ENCODE measurements around the gene MTHFD2. TPM values are rescaled to one million over a fixed set of nuclear protein-coding genes. Genes with fewer than 3 reads are reported as not detected.

MTHFD2 gene
- total RNA-seq, 1 donor from 2014 or later, result 62.2 TPM

DNA sequence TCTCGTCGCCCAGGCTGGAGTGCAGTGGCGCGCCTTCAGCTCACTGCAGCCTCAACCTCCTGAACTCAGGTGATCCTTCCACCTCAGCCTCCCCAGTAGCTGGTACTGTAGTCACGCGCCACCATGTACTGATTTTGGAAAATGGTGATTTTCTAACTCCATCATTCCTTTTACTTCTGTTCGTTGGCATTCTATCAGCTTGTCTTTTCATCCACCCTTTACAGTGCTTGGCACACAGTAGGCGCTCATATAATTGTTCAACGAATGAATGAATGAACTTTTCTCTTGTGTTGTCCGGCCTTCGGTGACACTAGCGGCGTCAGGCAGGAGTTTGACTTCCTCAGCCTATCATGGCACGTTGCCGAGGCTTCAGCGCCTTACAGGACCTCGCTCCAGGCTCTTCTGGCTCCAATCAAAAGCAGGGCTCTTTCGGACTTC lies 373 bp upstream of the MTHFD2 start:
- intact Hi-C loops (cut with DNase I), result no loop called here
- H3K27ac ChIP-seq, result peak overlapping the region; percentile 94
- H3K4me1 ChIP-seq, result peaks cover 13% of the 10 kb centered on the region
- no peaks in the 10 kb centered on the region for H3K27me3 ChIP-seq
- DNase-seq (no peak), ATAC-seq (no peak)
- peak overlapping the region; percentile 87 for H3K4me3 ChIP-seq
- H3K36me3 ChIP-seq, result peaks cover 5% of the 10 kb centered on the region
- TF ChIP-seq, protein P1, sequence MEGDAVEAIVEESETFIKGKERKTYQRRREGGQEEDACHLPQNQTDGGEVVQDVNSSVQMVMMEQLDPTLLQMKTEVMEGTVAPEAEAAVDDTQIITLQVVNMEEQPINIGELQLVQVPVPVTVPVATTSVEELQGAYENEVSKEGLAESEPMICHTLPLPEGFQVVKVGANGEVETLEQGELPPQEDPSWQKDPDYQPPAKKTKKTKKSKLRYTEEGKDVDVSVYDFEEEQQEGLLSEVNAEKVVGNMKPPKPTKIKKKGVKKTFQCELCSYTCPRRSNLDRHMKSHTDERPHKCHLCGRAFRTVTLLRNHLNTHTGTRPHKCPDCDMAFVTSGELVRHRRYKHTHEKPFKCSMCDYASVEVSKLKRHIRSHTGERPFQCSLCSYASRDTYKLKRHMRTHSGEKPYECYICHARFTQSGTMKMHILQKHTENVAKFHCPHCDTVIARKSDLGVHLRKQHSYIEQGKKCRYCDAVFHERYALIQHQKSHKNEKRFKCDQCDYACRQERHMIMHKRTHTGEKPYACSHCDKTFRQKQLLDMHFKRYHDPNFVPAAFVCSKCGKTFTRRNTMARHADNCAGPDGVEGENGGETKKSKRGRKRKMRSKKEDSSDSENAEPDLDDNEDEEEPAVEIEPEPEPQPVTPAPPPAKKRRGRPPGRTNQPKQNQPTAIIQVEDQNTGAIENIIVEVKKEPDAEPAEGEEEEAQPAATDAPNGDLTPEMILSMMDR (IDR thresholded peaks at IDR 0.05), result no peak
- no peaks in the 10 kb centered on the region for H3K9me3 ChIP-seq

DNA sequence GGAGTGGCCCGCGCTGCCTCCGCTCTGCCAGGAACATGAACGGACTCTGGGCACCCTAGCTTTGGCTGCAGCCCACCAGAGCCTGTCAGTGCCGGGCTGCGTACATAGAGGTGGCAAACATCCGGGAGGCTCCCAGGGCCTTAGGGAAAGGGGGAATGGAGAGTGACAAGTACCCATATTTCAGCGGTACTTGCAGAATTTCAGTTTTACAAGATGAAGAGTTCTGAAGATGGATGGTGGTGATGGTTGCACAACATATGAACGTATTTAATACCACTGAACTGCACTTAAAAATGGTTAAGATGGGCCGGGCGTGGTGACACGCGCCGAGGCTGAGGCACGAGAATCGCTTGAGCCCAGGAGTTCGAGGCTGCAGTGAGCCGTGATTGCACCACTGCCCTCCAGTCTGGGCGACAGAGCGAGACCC lies 873 bp downstream of the MTHFD2 start:
- no peak for DNase-seq

DNA sequence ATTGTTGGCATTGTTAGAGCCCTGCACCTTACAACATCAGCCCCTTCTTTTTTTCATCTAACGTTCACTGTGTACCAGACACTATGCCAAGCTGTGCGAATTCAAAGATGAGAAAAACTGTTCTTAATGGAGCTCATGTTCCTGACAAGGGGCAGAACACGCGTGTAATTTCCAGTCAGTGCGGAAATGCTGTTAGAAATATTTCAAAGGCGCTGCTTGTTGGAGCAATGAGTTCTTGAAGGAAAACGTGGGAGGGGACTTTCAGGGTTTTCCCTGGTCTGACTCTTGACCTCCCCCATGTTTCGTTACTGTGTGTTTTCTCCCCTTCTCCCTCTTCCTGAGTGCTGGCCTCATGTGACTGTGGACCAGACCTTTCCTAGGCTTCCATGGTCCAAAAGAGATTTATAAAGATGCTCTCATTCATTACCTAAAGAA lies 1.5 kb downstream of the MTHFD2 start:
- Histone ChIP-seq H3K27ac (peak overlapping the region; percentile 94), H3K36me3 (peaks cover 5% of the 10 kb centered on the region), H3K4me3 (peak overlapping the region; percentile 87), H3K9me3 (no peaks in the 10 kb centered on the region), H3K4me1 (peaks cover 13% of the 10 kb centered on the region), H3K27me3 (no peaks in the 10 kb centered on the region)
- ATAC-seq, result no peak
- DNase-seq, result no peak
- intact Hi-C loops (cut with DNase I), result no loop called here
- TF ChIP-seq, protein P1 (IDR thresholded peaks at IDR 0.05), result no peak

More for the DNA sequence above, 873 bp downstream of the MTHFD2 start:
- H3K36me3 ChIP-seq, result peaks cover 5% of the 10 kb centered on the region
- intact Hi-C loops (cut with DNase I), result no loop called here
- H3K4me3 ChIP-seq, result peak overlapping the region; percentile 87
- H3K27me3 ChIP-seq, result no peaks in the 10 kb centered on the region
- ATAC-seq, result no peak
- H3K27ac ChIP-seq, result peak overlapping the region; percentile 94
- H3K9me3 ChIP-seq, result no peaks in the 10 kb centered on the region
- H3K4me1 ChIP-seq, result peaks cover 13% of the 10 kb centered on the region
- TF ChIP-seq, protein P1 (IDR thresholded peaks at IDR 0.05), result no peak

DNA sequence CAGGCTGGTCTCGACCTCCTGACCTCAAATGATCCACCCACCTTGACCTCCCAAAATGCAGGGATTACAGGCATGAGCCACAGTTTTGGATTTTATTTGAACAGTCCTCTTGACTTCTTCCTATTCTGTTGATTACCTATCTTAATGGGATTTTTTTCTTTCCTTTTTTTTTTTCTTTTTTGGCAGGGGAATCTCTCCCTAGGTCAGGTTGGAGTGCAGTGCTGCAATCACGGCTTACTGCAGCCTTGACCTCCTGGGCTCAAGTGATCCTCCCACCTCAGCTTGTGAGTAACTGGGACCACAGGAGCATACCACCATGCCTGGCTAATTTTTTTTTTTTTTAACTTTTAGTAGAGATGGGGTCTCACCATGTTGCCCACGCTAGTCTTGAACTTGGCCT lies 2.8 kb downstream of the MTHFD2 start:
- no peak overlapping the region for H3K27ac ChIP-seq
- TF ChIP-seq, protein P1 (IDR thresholded peaks at IDR 0.05), result no peak
- ATAC-seq (no peak), DNase-seq (no peak)
- peaks cover 5% of the 10 kb centered on the region for H3K36me3 ChIP-seq
- H3K4me3 ChIP-seq, result no peak overlapping the region
- H3K9me3 ChIP-seq, result no peaks in the 10 kb centered on the region
- H3K27me3 ChIP-seq, result no peaks in the 10 kb centered on the region
- H3K4me1 ChIP-seq, result peaks cover 22% of the 10 kb centered on the region
- intact Hi-C loops (cut with DNase I), result no loop called here

DNA sequence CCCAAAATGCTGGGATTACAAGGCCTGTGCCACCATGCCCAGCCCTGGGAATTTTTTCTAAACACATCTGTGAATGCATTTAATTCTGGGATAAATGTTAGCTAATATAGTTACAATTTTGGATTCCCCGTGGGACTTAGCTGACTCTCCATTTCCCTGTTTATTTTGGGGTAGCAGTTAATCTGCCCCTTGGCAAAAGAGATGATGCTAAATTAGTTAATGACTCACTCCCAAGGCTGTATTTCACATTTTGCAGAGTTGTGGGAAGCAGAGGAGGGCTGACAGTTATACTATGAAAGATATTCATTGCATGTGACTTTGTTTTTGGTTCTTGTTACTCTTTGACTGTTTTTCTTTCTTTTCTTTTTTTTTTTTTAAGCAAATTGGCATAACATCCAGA lies 3.2 kb downstream of the MTHFD2 start:
- TF ChIP-seq, protein P1 (IDR thresholded peaks at IDR 0.05), result no peak
- DNase-seq, result no peak
- intact Hi-C loops (cut with DNase I), result no loop called here
- no peak overlapping the region for H3K27ac ChIP-seq
- peaks cover 5% of the 10 kb centered on the region for H3K36me3 ChIP-seq
- peaks cover 26% of the 10 kb centered on the region for H3K4me1 ChIP-seq
- H3K4me3 ChIP-seq, result no peak overlapping the region
- ATAC-seq, result no peak
- no peaks in the 10 kb centered on the region for H3K27me3 ChIP-seq
- H3K9me3 ChIP-seq, result no peaks in the 10 kb centered on the region

DNA sequence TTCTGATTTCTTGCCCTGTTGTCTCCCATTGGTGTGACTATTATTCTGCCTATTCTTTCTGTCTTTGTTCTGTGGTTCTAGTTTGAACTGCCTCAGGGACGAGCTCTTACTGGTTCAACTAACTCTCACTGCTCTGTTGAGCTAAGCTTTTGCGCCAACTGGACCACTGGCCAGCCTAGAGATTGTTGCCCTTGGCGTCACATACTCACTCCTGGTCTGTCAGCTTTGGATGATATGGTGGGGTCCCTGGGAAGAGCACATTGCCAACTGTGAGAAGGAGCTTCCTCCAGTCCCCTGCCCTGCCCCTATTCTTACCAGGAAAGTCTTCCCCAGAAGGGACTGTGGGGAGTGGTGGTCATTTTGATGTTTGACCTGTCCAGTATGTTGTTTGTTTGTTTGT lies 6.0 kb downstream of the MTHFD2 start:
- intact Hi-C loops (cut with DNase I), result no loop called here
- no peak for ATAC-seq
- Histone ChIP-seq H3K9me3 (no peaks in the 10 kb centered on the region), H3K36me3 (peaks cover 24% of the 10 kb centered on the region), H3K27ac (no peak overlapping the region), H3K27me3 (no peaks in the 10 kb centered on the region), H3K4me3 (no peak overlapping the region), H3K4me1 (peaks cover 27% of the 10 kb centered on the region)
- DNase-seq, result no peak
- TF ChIP-seq, protein P1 (IDR thresholded peaks at IDR 0.05), result no peak

All from upper lobe of right lung (tissue), 1 donor.